GM12873 (cell line): ENCODE results near the gene PLPP6.

ENCODE experiments used
- TF ChIP-seq, protein P1 (sequence below): IDR thresholded peaks from 2 replicates; pipeline ENCODE4 v1.5.1; 2012; ENCODE audit warnings: low read depth, mild to moderate bottlenecking, moderate library complexity, low read length, control low read depth; ENCODE audit not compliant: insufficient read depth; ENCODE audit errors: missing control alignments

Gene PLPP6

DNA sequence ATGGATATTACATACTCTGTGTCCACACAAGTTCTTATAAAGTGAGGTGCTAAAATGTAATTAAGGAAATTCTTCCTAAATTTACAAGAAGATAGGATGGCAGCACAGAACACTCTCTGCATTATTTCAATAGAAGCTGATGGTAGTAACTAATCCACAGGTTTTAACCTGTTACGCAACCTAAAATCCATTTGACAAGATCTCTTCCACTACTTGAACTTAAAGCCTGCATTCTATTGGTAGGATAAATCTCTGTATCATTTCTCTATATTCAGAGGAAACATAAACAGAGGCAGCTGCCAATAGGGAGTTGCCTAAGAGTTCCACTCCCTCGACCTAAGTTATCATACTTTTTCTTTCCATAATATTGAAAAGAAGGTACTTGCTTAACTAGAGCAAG, 38.8 kb downstream of the PLPP6 start:
- TF ChIP-seq, protein P1, sequence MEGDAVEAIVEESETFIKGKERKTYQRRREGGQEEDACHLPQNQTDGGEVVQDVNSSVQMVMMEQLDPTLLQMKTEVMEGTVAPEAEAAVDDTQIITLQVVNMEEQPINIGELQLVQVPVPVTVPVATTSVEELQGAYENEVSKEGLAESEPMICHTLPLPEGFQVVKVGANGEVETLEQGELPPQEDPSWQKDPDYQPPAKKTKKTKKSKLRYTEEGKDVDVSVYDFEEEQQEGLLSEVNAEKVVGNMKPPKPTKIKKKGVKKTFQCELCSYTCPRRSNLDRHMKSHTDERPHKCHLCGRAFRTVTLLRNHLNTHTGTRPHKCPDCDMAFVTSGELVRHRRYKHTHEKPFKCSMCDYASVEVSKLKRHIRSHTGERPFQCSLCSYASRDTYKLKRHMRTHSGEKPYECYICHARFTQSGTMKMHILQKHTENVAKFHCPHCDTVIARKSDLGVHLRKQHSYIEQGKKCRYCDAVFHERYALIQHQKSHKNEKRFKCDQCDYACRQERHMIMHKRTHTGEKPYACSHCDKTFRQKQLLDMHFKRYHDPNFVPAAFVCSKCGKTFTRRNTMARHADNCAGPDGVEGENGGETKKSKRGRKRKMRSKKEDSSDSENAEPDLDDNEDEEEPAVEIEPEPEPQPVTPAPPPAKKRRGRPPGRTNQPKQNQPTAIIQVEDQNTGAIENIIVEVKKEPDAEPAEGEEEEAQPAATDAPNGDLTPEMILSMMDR: no peak

DNA sequence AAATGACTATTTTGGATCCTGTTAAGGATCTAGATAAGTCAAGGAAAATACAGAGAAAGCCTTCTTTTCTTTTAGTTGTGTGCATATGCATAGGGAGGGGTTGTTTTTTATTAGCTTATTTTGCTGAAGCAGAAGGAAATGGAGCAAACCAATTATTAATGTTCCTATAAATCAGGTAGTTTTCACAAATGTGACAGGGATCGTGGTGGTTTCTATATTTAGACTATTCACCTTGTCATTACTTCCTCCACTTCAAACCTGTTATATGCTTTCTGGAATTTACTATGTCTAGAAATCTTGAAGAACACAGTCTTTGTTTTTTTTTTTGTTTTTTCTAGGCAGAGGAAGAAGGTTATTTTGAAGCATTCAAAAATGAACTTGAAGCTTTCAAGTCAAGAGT, 39.4 kb downstream of the PLPP6 start:
- TF ChIP-seq, protein P1: no peak

DNA sequence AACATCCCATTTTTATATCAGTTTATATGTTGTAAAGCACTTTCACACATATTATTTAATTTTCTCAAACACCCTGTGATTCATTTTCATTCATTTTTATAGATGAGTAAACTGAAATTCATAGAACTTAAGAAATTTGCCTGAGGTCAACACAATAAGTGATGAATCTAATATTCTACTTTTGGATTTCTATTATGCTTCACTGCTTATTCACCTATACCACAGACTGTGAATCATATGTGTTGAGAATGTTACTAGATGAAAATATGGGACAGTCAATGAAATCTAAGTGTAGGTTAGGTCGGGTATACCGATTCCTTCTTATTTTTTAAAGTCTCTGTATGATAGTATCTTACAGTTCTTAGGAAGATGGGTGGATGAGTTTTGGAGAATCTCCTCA, 42.0 kb downstream of the PLPP6 start:
- TF ChIP-seq, protein P1: no peak

DNA sequence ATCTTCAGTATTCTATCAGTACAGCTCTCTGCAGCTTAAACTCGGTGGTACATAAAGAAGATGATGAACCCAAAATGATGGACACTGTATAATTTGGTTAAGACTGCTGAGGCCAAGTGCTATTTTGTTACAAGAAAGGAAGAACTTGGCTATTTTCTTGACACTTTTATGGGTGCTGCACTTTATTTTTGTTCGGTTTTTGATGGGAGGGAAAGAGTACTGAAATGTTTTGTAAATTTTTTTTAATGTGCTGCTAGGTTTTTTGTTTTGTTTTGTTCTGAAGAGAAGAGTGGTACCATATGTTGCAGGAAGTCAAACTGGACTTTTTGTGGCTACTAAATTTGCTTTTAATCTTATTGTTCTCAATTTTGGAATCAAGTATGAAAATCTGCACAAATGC, 43.9 kb downstream of the PLPP6 start:
- TF ChIP-seq, protein P1: no peak

DNA sequence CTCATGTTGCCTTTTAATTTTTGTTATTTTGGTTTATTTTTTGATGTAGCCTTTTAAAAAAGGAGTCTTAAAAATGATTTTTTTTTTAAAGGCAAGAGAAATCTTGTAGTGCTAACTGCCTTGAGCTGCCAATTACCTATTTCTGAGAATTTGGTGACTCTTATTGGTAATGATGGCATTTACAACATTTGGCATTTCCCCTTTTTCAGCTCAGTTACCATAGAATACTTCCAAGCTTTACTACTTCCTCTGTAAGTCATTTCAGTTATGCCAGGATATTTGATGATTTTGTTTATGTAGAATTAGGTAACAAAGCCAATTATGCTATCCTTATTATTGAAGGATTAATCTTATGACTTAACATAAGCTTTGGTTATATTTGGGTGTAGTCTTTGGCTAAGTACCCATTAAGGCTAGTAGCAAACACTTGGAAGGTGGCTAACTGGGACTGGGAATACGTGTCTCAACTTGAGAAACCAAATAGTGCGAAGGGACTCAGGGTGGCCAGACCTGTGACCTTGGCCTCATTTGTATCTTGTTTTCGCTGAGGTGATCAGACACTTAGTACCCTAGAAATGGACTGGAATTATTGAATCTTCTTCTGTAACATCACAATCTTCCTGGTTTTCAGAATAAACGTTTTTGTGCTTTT, 45.0 kb downstream of the PLPP6 start:
- TF ChIP-seq, protein P1: no peak

DNA sequence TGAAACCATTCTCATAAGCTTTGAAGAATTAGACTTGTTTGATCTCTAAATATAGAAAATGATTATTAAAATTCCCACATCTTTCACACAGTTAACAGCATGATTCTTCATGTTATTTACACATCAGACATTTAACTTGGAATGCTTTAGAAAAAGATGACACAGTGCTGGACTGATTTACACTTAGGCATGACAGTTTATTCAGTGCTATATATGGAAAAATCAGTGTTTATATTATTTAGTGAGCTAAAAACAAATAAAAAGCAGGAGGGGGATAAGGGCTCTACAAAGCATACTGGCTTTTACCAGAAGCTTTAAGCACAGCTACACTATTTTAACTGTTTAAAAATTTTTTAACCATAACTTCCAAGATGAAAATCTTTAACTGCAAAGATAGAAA, 47.3 kb downstream of the PLPP6 start:
- TF ChIP-seq, protein P1: no peak

DNA sequence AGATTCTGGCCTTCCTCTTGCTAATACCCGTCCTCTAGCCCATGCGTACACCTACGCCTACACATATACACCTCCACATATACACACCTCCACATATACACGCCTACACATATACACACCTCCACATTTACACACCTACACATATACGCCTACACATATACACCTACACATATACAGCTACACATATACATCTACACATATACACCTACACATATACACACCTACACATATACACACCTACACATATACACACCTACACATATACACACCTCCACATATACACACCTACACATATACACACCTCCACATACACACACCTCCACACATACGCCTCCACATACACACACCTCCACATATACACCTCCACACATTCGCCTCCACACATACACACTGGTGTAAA, 51.8 kb downstream of the PLPP6 start:
- TF ChIP-seq, protein P1: no peak
